GM21737 (cell line): ENCODE data around the gene SF3B1.
"Not testable (repeated sequence)": the region's sequence is repeated elsewhere in the genome, so short reads cannot be mapped to it uniquely, and the experiment has no call there.

ENCODE experiments used
- ATAC-seq: cut with Tn5 transposase; IDR thresholded peaks from one replicate; pipeline ENCODE4 v1.9.1; 2021; ENCODE audit warnings: mild to moderate bottlenecking, moderate library complexity; ENCODE audit not compliant: unreplicated experiment

Gene SF3B1

GRCh38 chr2:197435598-197436420 is 981 bp upstream of the SF3B1 start:
- no peak for ATAC-seq

DNA sequence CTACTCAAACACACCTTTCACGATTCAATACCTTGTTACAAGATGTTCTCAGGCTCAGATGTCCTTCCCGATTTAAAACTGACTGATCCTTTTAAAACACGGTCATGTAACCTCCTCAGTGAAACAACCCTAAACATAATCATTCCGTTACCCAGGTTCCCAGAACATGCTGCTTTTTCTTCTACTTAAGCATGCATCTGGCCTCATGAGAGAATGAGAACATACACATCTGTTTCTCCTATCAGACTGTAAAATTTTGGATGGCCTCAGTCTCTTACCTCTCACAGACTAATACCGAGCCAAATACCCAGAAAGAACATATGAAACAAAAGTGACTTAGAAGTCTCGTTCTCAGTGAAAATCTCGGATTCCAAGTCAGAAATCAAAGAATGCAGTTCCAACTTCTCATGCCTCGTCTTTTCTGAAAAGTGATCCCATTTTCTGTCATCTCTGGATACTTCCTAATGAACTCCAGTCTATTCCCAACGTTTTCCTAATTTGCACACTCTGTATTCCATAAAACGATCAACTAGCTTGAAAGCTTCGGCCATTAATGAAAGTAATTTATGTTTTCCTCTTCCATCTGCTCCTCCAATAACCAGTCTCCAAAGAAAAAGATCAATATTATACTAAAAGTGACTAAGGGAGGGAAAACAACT is 919 bp downstream of the SF3B1 start:
- no peak for ATAC-seq

GRCh38 chr2:197432527-197432926 is 2.3 kb downstream of the SF3B1 start:
- ATAC-seq, result not testable (repeated sequence)

GRCh38 chr2:197431858-197432257 is 3.0 kb downstream of the SF3B1 start:
- no peak for ATAC-seq

- no peak for ATAC-seq
These were observed 6.8 kb downstream of the SF3B1 start for GRCh38 chr2:197427986-197428385.

GRCh38 chr2:197426723-197427603 is 7.9 kb downstream of the SF3B1 start:
- no peak for ATAC-seq

- no peak for ATAC-seq
These were observed 9.3 kb downstream of the SF3B1 start for GRCh38 chr2:197425550-197425949.

- no peak for ATAC-seq
These were observed 11.5 kb downstream of the SF3B1 start for GRCh38 chr2:197423307-197423706.

DNA sequence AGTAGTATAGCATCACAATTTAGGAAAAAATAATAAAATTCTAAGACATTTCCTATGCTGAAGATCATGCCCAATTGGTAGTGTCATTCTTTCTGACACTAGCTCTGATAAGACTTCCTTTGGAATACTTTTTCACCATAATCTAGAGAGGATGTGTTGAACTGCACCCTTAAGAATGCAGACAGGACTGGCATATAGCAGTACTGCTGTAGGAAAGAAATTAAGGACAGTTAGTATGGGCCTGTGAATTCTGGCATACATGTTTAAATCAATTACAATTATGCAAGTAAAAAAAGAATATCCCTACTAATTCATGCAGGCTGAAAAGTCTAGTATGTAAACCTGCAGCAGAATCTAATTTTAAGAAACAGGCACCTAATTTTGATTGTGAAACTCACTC is 15.4 kb downstream of the SF3B1 start:
- ATAC-seq, result no peak

DNA sequence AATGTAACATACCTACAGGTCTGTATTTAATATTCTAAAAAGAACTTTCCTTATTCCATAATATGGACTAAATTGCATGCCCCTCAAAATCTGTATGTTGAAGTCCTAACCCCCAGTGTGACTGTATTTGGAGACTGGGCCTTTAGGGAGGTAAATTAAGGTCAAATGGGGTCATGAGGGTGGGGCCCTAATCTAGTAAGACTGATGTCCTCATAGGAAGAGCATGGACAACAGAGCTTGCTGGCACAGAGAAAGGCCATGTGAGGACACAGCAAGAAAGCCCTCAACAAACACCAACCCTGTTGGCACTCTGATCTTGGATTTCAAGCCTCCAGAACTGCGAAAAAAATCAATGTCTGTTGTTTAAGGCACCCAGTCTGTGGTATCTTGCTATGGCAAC is 18.6 kb downstream of the SF3B1 start:
- ATAC-seq, result no peak

GRCh38 chr2:197414515-197414914 is 20.3 kb downstream of the SF3B1 start:
- ATAC-seq, result no peak

DNA sequence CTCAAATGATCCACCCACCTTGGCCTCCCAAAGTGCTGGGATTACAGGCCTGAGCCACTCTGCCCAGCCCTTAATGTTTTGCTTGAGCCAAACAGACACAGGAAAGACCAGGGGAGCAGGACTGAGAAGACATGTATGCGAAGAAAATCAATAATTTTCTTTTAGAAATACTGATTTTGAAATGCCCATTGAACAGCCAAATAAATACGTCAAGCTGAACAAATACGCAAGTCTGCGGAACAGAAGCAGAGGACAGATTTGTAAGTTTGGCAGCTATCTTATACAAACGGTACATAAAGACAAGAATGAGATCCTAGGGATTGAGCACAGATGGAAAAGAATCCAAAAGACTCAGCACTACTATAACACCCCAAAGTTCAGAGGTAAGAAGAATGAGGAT is 20.8 kb downstream of the SF3B1 start:
- ATAC-seq, result no peak

- ATAC-seq, result no peak
These were observed 29.2 kb downstream of the SF3B1 start for GRCh38 chr2:197405582-197405981.

- ATAC-seq, result no peak
These were observed 34.8 kb downstream of the SF3B1 start for GRCh38 chr2:197399887-197400540.

DNA sequence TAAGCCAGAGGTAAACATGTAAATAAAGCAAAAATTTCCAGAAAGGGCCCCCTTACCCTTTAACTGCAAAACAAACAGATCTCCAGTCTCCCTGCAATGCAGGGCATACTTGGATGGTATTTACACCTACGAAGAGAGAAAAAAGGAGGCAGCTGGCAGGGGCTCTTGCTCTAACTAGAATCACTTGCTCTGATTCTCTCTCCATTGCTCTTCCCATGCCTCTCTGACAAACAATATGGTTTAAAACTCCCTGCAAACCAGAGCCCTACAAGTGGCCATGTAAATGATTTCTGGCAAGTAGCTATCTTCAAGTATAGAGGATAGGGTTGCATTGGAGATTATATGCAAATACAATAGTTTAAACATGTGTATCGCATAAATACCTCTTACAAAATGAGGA is 35.9 kb downstream of the SF3B1 start:
- ATAC-seq, result no peak

- ATAC-seq, result no peak
These were observed 43.6 kb downstream of the SF3B1 start for GRCh38 chr2:197391220-197391717.

DNA sequence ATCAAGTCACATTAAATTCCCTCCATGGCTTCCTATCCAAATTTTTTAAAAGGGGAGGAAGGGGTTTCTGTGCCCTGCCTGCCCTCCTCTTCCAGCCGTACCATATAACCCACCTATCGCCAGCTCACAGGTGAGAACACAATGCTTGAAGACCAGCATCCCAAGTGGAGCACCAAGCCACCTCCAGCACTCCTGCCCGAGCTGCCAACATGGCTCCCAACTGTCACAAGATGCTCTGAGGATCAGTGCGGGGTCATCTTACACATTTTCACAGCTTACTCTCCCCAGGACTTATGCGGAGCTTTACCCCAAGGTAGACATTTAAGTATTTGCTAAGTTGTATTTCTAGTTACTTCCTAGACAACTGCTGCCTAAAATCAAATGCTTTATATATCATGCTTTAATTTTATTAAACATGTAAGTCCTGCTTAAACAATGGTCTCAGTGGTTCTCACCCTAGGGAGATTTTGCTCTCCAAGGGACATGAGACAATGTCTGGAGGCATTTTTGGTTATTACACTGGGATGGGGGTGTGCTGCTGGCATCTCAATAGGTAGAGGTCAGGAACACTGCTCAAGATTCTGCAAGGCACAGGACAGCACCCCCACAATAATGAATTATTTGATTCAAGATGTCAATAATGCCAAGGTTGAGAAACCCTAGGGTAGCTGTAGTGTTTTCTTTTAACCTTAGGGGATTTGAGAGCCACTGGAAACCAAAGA is 45.8 kb downstream of the SF3B1 start:
- ATAC-seq, result no peak

GRCh38 chr2:197387179-197387578 is 47.6 kb downstream of the SF3B1 start:
- ATAC-seq, result no peak

DNA sequence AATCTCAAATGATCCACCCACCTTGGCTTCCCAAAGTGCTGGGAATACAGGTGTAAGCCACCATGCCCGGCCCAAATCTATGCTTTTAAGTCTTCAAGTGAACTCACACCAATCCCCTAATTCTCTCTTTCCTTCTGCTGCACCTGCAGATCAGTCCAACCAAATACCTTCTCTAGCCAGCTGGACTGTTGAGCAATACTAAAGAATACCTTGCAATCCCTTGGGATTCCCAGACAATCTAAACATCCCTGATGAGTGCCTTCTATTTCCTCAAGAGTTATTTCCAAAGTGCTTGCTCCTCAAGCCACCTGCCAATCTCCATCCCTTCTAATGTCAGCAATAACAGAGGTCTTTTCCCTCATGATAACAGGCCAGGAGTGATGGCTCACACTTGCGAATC is 48.6 kb downstream of the SF3B1 start:
- ATAC-seq, result no peak

DNA sequence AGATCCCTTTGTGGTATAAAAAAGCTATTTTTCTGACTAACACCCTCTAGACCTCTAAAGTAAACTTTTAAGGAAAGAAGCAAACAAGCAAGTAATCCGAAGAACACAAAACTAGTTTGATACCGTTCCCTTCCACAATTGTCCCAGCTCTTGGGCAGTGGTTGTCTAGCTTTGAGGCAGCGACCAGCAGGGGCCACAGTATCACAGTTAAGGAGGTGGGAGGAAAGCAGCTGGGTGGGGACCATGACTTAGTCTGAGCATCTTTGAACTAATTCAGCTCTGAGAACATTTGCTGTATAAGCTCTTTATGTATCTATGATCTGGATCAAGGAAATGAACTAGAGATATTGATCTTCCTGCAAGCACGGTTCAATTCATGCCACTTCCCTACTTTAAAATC is 51.0 kb downstream of the SF3B1 start:
- ATAC-seq, result no peak
